ENCODE measurements around the gene XRCC5.

Gene XRCC5

GRCh38 chr2:216233281-216233995 is 124.3 kb downstream of the XRCC5 start:
- FAIRE-seq (no peak), DNase-seq (ENCODE audit: insufficient read length, low spot score) (no peak)
- TF ChIP-seq CTCF (IDR thresholded peaks at IDR 0.05; ENCODE audit: insufficient read depth, missing control alignments): no peak

DNA sequence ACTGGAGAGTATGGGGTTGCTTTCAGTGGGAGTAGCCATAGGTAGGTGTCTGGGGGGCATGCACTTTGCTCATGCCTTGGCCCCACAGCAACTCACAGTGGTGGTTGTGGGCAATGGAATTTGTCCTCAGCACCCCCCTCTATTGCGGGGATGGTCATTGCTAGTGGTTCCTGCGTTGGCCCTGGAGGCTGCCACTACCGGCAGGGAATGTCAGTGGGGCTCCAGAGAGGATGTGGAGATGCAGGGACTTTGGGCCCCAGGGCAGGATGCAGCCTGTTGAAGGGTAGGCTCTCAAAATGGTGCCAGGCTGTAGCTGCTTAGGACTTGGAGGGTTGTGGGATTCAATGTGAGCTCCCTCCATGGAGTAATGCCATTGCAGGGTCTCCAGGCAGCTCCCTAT is 125.0 kb downstream of the XRCC5 start:
- FAIRE-seq: no peak

GRCh38 chr2:216235462-216235861 is 126.3 kb downstream of the XRCC5 start:
- no peak for TF ChIP-seq CTCF (IDR thresholded peaks at IDR 0.05; ENCODE audit: insufficient read depth, missing control alignments)
- FAIRE-seq (no peak), DNase-seq (ENCODE audit: insufficient read length, low spot score) (no peak)

More for the DNA sequence above, 125.0 kb downstream of the XRCC5 start:
- no peak for DNase-seq (ENCODE audit: insufficient read length, low spot score)
- no peak for TF ChIP-seq CTCF (IDR thresholded peaks at IDR 0.05; ENCODE audit: insufficient read depth, missing control alignments)

DNA sequence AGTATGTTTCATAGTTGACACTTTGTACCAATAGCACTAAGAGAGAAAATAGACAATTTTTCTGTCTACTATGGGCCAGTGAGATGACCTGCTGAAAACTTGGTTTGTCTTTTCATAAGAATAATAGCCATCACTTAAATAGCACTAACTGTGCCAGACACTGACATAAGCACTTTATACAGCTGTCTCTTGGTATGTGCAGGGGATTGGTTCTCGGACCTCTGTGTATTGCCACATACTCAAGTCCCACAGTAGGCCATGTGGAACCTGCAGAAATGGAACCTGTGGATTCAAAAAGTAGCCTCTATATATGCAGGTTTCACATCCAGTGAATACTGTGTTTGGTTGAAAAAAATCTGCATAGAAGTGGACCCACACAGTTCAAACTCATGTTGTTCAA is 126.7 kb downstream of the XRCC5 start:
- TF ChIP-seq CTCF (IDR thresholded peaks at IDR 0.05; ENCODE audit: insufficient read depth, missing control alignments): no peak
- DNase-seq (ENCODE audit: insufficient read length, low spot score): no peak
- FAIRE-seq: no peak

GRCh38 chr2:216236486-216236885 is 127.3 kb downstream of the XRCC5 start:
- no peak for FAIRE-seq
- TF ChIP-seq CTCF (IDR thresholded peaks at IDR 0.05; ENCODE audit: insufficient read depth, missing control alignments): no peak
- no peak for DNase-seq (ENCODE audit: insufficient read length, low spot score)

- DNase-seq (ENCODE audit: insufficient read length, low spot score): no peak
- TF ChIP-seq CTCF (IDR thresholded peaks at IDR 0.05; ENCODE audit: insufficient read depth, missing control alignments): no peak
- no peak for FAIRE-seq
Observed at GRCh38 chr2:216242365-216242764, 133.2 kb downstream of the XRCC5 start.

GRCh38 chr2:216243026-216243425 is 133.9 kb downstream of the XRCC5 start:
- no peak for FAIRE-seq
- no peak for DNase-seq (ENCODE audit: insufficient read length, low spot score)
- TF ChIP-seq CTCF (IDR thresholded peaks at IDR 0.05; ENCODE audit: insufficient read depth, missing control alignments): no peak

Data from D721Med (cell line).